ENCODE measurements around the gene DYNC1LI2. TPM values are rescaled to one million over a fixed set of nuclear protein-coding genes. Genes with fewer than 3 reads are reported as not detected.

Gene DYNC1LI2
- total and polyA plus RNA-seq, 2 of the 8 experiments (the other 6 are each of a cell fraction or from before 2014, with no cell fraction given) = 35.0 to 70.8 TPM

DNA sequence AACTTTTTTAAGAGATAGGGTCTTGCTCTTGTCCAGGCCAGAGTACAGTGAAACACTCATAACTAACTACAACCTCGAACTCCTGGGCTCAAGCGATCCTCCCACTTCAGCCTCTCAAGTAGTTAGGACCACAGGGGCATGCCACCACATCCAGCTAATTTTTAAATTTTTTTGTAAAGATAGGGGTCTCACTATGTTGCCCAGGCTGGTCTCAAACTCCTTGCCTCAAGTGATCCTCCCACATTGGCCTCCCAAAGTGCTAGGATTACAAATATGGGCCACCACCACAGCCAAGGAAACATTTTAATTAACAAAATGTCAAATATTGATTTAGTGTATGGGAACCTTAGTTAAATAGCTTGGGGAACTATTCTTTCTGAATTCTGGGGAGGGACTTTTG is 2.8 kb upstream of the DYNC1LI2 start:
- H2BK5ac ChIP-seq (ENCODE audit: low read depth, low read length) = no peak overlapping the region
- H3K56ac ChIP-seq (replicated peaks; ENCODE audit: insufficient read length, low read depth, low read length) = no peak overlapping the region
- no peak overlapping the region for H3K9ac ChIP-seq (replicated peaks in 1 of 4; ENCODE audit: extremely low read depth in 1 of 4, low read depth in 3 of 4, low read length in 3 of 4)
- H3K23ac ChIP-seq (ENCODE audit: insufficient read length) = no peak overlapping the region
- peaks cover 0 to 2% (median 0%) of the 10 kb centered on the region in 4 experiments; a peak in 1 of 7 replicates for H3K27me3 ChIP-seq (replicated peaks in 1 of 4; ENCODE audit: control insufficient read depth in 3 of 4, extremely low read depth in 1 of 4, insufficient read depth in 3 of 4, low read length in 3 of 4)
- H3K4ac ChIP-seq (replicated peaks; ENCODE audit: insufficient read length, low read depth, low read length) = no peak overlapping the region
- POLR2A ChIA-PET (ENCODE audit: partially characterized antibody) = interaction anchor here (0.6 kb wide), 1 partner anchor 20 kb away, joined by 3 read pairs; no protein-coding TSS in a partner anchor
- CTCF ChIA-PET (ENCODE audit: partially characterized antibody) = interaction anchor here (0.6 to 1.8 kb wide), 5 partner anchors 8 to 230 kb away, joined by 3 to 5 read pairs (median 4); no protein-coding TSS in a partner anchor
- no peak overlapping the region for H3K18ac ChIP-seq (ENCODE audit: extremely low read depth, low read length)
- no peak overlapping the region for H3K4me2 ChIP-seq (ENCODE audit: insufficient read depth in 1 of 2, low read depth in 2 of 2, low read length in 2 of 2)
- H2BK12ac ChIP-seq (ENCODE audit: low read depth, low read length) = no peak overlapping the region
- H3K14ac ChIP-seq (ENCODE audit: insufficient read length) = no peak overlapping the region
- peaks cover 14 to 22% of the 10 kb centered on the region in 2 experiments for H3K79me2 ChIP-seq (ENCODE audit: control insufficient read depth in 1 of 2, insufficient read depth in 2 of 2, low read length in 2 of 2)
- H3K23me2 ChIP-seq (ENCODE audit: low read depth, low read length) = peaks cover 8% of the 10 kb centered on the region
- no peak overlapping the region for H3K4me3 ChIP-seq (ENCODE audit: extremely low read depth in 1 of 4, insufficient read depth in 2 of 4, low read depth in 3 of 4, low read length in 4 of 4)
- H4K20me1 ChIP-seq (replicated peaks in 1 of 2; ENCODE audit: control insufficient read depth in 1 of 2, insufficient read depth in 2 of 2, low read length in 2 of 2) = peaks cover 10 to 12% of the 10 kb centered on the region in 2 experiments
- 87% methylated on average over 2 of the region's 2 CpGs; no CpG with 5 or more reads in 1 of the 2 experiments for WGBS, 2 experiments (ENCODE audit: extremely low coverage in 1 of 2, insufficient coverage in 1 of 2, insufficient read length in 1 of 2, insufficient replicate concordance in 2 of 2, low coverage in 1 of 2, low lambda C conversion rate in 2 of 2, missing lambda C conversion rate in 1 of 2)
- H2AK5ac ChIP-seq (ENCODE audit: low read depth, low read length) = no peak overlapping the region
- H4K5ac ChIP-seq (ENCODE audit: insufficient read length, low read depth, low read length) = no peak overlapping the region
- no peak overlapping the region for H3K27ac ChIP-seq (ENCODE audit: low read depth, low read length)
- no peak for TF ChIP-seq RXRA (IDR thresholded peaks at IDR 0.05; ENCODE audit: insufficient read depth, low read depth, low read length)
- no peak for TF ChIP-seq SP4 (IDR thresholded peaks at IDR 0.05; ENCODE audit: low read length)
- no peak for TF ChIP-seq SRF (IDR thresholded peaks at IDR 0.05; ENCODE audit: low read depth, low read length)
- no peak for TF ChIP-seq RNF2 (IDR thresholded peaks at IDR 0.05; ENCODE audit: borderline replicate concordance, low read depth, low read length, missing control alignments, poor library complexity, severe bottlenecking)
- no peak for TF ChIP-seq HDAC2 (IDR thresholded peaks at IDR 0.05; ENCODE audit: borderline replicate concordance in 1 of 2, low read depth in 2 of 2, low read length in 2 of 2)
- no peak for TF ChIP-seq EZH2 (IDR thresholded peaks at IDR 0.05; ENCODE audit: low read depth, low read length, severe bottlenecking)
- TF ChIP-seq FOSL1 (IDR thresholded peaks at IDR 0.05; ENCODE audit: insufficient read depth, low read depth, low read length) = no peak
- TF ChIP-seq CHD1 (IDR thresholded peaks at IDR 0.05; ENCODE audit: low read depth, low read length) = no peak
- no peak for TF ChIP-seq KDM4A (IDR thresholded peaks at IDR 0.05; ENCODE audit: low read depth, low read length, severe bottlenecking)
- TF ChIP-seq SUZ12 (IDR thresholded peaks at IDR 0.05; ENCODE audit: low read length) = no peak
- no peak for TF ChIP-seq NRF1 (IDR thresholded peaks at IDR 0.05; ENCODE audit: low read depth, low read length)
- no peak for TF ChIP-seq POLR2A (IDR thresholded peaks at IDR 0.05; ENCODE audit: control extremely low read depth in 1 of 2, low read depth in 2 of 2, low read length in 2 of 2)
- no peak overlapping the region for H2BK20ac ChIP-seq (ENCODE audit: low read length)
- H3K9me3 ChIP-seq (ENCODE audit: insufficient read depth in 2 of 2, low read depth in 1 of 2, low read length in 1 of 2) = no peaks in the 10 kb centered on the region
- H2AFZ ChIP-seq (ENCODE audit: low read length) = no peak overlapping the region
- DNase-seq (ENCODE audit: low read depth in 1 of 2, low spot score in 2 of 2) (no peak), FAIRE-seq (no peak)
- H4K8ac ChIP-seq (ENCODE audit: extremely low read depth, insufficient read depth, low read length) = no peak overlapping the region
- no peak overlapping the region for H2BK15ac ChIP-seq (ENCODE audit: low read length)
- H4K91ac ChIP-seq (replicated peaks; ENCODE audit: insufficient read length, low read length) = no peak overlapping the region
- H2BK120ac ChIP-seq (replicated peaks; ENCODE audit: low read depth, low read length) = no peak overlapping the region
- H3K4me1 ChIP-seq (replicated peaks in 1 of 4; ENCODE audit: control insufficient read depth in 3 of 4, insufficient read depth in 4 of 4, low read length in 3 of 4) = peaks cover 3 to 9% (median 6%) of the 10 kb centered on the region in 4 experiments; a peak in 6 of 7 replicates
- H3K36me3 ChIP-seq (ENCODE audit: control insufficient read depth in 2 of 4, insufficient read depth in 4 of 4, low read length in 3 of 4) = peaks cover 0 to 8% (median under 1%) of the 10 kb centered on the region in 4 experiments; a peak in 5 of 8 replicates
- peaks cover 7% of the 10 kb centered on the region for H3K79me1 ChIP-seq (ENCODE audit: low read depth, low read length)
